ENCODE measurements around the gene BICC1.

BICC1 gene

DNA sequence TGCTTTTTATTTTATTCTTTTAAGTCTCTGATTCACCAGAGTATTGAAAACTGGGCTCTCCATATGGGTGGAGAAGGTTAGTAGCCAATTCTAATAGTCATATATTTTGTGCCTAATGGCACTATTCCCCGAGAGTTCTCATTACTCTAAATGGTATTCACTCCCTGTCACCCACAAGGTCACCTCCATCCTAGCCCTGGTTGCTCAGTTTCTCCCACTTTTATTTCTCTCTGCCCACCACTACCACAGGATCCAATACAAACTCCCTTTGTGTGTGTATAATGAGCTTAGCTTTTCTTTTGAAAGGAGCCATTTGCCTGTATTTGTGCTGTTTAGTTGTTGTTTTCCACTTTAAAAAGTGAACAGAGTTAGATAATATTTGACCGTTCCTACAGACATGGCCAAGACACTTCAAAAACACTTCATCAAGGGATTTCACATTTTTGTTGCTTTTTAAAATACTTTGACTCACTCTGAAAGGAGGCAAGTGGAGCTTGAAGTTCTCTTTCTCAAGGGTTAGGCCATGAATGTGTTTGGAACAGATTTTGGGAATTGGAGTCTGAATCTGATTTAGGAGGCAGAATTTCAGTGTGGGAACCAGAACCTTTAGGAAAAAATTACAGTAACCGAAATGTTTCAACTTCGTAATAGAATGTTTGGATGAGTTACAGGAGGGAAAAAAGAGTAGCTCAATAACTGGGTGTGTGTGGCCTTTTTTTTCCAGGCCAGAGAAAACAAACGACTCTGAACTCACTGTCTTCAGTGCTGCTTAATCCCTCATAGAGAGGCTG, 321.3 kb downstream of the BICC1 start:
- no peaks in the 10 kb centered on the region for H3K27me3 Mint-ChIP-seq

DNA sequence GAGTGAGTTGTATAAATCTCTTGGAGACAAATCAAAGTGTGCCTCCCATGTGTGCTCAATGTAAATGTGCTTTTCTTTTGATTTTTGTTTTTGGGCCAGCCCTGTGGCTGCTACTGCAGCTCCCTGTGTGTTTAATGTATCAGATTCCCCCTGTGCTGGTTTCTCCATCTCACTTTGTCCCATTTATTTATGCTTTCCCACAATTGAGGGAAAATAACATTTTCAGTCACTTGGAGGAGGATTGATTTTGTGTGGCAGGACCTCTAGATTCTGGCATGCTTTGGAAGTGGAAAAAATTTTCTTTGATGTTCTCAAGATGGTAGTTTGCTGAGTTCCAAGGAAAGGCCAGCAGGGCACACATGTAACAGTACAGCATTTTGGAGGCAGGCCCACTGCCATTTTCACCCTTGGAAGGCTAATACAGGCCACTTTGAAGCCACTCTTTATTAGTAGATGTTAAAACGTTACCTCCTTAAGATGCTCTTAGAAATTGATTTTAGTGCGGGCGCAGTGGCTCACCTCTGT, 323.6 kb downstream of the BICC1 start:
- Mint-ChIP-seq H3K27ac (no peak overlapping the region), H3K36me3 (ENCODE audit: low read depth) (no peaks in the 10 kb centered on the region), H3K4me1 (ENCODE audit: low read depth) (no peaks in the 10 kb centered on the region), H3K27me3 (no peaks in the 10 kb centered on the region), H3K4me3 (no peak overlapping the region), H3K9me3 (no peaks in the 10 kb centered on the region)

More for the DNA sequence above, 321.3 kb downstream of the BICC1 start:
- H3K4me3 Mint-ChIP-seq: no peak overlapping the region
- no peak overlapping the region for H3K27ac Mint-ChIP-seq
- no peaks in the 10 kb centered on the region for H3K4me1 Mint-ChIP-seq (ENCODE audit: low read depth)
- no peaks in the 10 kb centered on the region for H3K9me3 Mint-ChIP-seq
- H3K36me3 Mint-ChIP-seq (ENCODE audit: low read depth): no peaks in the 10 kb centered on the region

DNA sequence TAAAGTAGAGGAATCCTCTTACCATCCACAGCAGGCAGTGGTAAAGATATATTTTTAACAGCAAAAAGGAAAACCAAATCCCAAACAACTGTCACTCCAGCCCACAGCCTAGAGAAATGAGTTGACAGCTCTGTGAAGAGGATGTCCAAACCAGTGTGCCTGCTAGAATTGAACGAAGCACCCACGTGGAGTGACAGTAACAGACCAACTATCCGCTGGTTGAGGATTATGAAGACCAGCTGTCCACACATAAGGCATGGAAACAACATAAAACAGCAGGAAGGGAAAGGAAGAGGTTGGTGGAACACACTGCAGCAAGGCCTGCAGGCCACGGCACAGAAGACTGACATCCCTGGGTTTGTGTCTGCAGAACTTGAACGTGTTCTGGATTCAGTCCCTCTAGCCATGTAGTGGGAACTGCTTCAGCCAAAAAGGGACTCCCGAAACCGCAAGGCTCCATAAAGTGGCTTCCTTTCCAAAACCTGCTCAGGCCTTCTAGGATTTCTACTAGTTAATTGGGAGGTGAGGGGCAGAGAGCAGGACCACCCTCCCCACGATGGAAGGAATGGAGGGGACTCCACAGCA, 324.4 kb downstream of the BICC1 start:
- Mint-ChIP-seq H3K4me1 (ENCODE audit: low read depth) (no peaks in the 10 kb centered on the region), H3K9me3 (no peaks in the 10 kb centered on the region), H3K36me3 (ENCODE audit: low read depth) (no peaks in the 10 kb centered on the region), H3K27ac (no peak overlapping the region), H3K4me3 (no peak overlapping the region), H3K27me3 (no peaks in the 10 kb centered on the region)

DNA sequence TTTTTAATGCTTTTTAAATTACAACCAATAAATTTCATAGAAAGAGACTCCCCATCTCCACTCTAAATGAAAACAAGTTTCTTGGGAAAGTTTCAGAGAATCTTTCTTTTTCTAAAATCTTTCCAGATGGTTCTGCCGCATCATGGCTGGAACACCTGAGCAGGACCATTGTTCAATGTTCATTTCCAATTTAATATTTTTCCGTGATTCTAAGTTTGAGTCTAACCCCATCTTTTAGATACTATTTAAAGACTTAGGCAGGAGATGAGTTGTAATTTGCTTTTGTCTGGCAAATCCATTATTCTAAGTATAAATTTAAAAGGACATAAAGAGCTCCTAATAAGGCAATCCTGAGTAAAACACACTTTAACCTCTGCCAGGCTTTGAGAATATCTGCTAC, 325.2 kb downstream of the BICC1 start:
- Mint-ChIP-seq H3K4me3 (no peak overlapping the region), H3K27ac (no peak overlapping the region), H3K27me3 (no peaks in the 10 kb centered on the region), H3K36me3 (ENCODE audit: low read depth) (no peaks in the 10 kb centered on the region), H3K4me1 (ENCODE audit: low read depth) (no peaks in the 10 kb centered on the region), H3K9me3 (no peaks in the 10 kb centered on the region)

DNA sequence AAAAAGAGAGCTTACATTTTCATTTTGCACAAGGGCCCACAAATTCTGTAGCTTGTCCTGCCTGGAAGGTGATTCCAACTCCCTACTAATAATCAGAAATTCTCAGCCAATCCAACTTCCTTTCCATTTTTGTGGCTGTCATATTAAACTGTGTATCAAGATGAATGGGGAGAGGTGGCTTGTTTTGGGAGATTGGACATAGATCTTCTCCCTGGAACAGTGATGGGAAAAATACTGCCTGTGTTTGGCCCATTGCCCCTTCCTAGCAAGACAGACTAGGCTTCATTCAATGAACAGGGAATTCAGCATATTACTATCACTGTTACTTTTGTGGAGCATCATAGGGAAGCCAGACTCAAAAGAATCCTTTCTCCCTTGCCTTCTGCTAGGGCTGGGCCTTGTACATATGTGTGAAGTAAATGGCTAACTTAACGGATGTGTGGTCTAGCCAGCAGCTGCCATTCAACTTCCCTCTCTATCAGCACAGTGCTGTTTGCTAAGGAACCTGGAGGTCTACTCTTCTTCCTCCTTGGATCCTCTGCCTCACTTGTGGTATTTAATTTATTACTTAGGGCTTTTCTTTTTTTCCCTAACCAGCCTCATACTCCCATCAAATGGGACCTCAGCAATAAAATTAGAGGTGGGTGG, 326.0 kb downstream of the BICC1 start:
- Mint-ChIP-seq H3K9me3 (no peaks in the 10 kb centered on the region), H3K27me3 (no peaks in the 10 kb centered on the region), H3K27ac (no peak overlapping the region), H3K4me1 (ENCODE audit: low read depth) (no peaks in the 10 kb centered on the region), H3K36me3 (ENCODE audit: low read depth) (no peaks in the 10 kb centered on the region), H3K4me3 (no peak overlapping the region)

DNA sequence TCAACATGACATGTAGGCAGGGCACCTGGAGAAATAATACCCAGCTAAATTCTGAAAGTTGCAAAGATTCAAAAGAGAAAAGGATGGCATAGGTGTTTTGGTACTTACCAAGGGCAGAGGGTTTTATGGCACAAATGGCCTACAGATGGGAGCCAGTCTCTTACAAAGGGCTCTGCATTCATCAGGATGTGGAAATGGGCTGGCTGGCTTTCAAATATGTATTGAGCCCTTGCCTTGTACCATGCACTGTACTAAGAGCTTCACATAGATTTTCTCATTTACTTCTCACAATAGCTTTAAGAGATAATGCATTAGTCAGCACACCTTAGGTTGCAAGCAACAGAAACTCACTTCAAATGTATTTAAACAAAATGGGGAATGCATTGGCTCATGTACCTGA, 327.1 kb downstream of the BICC1 start:
- no peaks in the 10 kb centered on the region for H3K9me3 Mint-ChIP-seq
- H3K27me3 Mint-ChIP-seq: no peaks in the 10 kb centered on the region
- H3K4me1 Mint-ChIP-seq (ENCODE audit: low read depth): no peaks in the 10 kb centered on the region
- no peak overlapping the region for H3K4me3 Mint-ChIP-seq
- no peak overlapping the region for H3K27ac Mint-ChIP-seq
- no peaks in the 10 kb centered on the region for H3K36me3 Mint-ChIP-seq (ENCODE audit: low read depth)

DNA sequence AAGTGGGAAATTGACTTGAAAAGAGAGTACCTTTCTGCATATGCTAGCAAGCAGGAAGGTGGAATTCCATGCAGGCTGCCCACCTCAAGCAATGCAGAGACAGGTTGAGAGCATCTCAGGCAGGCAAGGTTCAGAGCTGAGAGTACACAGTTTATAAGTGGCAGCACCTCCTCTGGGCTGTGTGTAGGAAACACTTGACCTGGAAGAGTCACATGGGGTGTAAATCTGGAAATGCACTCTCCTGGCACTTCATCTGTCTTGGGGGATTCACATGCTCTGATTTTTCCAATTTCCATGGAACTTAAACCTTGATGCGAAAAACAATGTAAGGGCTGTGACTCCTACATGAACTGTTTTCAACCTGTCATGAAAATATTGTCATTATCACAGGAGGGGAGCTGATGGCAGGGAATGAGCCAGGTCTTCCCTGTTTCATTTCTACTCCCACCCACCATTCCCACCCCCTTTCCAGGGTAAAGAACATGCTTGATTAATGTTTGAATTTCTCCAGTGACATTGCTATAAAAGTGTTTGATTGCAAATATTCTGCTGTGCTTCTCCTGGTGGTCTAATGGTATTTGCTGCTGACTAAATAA, 328.3 kb downstream of the BICC1 start:
- Mint-ChIP-seq H3K4me1 (ENCODE audit: low read depth) (no peaks in the 10 kb centered on the region), H3K9me3 (no peaks in the 10 kb centered on the region), H3K27me3 (no peaks in the 10 kb centered on the region), H3K4me3 (no peak overlapping the region), H3K27ac (no peak overlapping the region), H3K36me3 (ENCODE audit: low read depth) (no peaks in the 10 kb centered on the region)

DNA sequence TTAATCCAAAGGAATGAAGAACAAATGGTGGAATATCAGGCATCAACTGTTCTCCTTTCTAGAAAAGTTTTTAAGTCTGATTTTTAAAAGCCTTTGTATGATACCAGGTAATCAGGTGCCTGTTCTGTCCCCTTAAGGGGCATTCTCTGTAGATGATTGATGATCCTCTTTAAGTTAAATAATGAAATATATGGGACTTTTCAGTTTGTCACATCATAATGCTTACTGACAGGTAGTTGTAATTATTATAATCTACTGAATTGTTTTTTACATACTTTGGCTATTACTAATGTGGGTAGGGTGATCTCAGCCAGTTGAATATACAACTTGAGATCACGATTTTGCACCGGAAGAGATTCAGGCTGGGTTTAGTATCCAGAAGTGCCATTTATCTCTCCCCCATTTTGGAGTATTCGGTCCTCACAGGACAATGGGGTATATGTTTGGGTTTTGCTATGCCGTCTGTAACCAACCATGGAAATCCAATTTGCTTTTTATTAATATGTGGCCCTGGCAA, 330.2 kb downstream of the BICC1 start:
- no peaks in the 10 kb centered on the region for H3K4me1 Mint-ChIP-seq (ENCODE audit: low read depth)
- H3K9me3 Mint-ChIP-seq: no peaks in the 10 kb centered on the region
- no peak overlapping the region for H3K27ac Mint-ChIP-seq
- no peaks in the 10 kb centered on the region for H3K27me3 Mint-ChIP-seq
- H3K4me3 Mint-ChIP-seq: no peak overlapping the region
- no peaks in the 10 kb centered on the region for H3K36me3 Mint-ChIP-seq (ENCODE audit: low read depth)

DNA sequence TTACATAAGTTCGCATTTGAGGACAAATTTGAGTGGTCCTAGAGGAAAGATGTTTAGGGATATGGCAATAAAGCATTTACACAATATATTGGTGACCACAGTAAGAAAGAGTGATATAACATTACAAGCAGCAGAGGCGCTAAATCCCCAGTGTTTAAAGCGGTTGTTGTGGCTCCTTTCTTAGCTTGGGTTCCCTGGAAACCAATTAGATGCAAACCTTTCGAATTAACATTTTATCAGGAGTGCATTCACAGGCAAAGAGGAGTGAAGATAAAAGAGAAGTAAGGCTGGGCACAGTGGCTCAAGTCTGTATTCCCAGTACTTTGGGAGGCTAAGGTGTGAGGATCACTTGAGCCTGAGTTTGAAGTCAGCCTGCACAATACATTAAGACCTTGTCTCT, 331.1 kb downstream of the BICC1 start:
- no peaks in the 10 kb centered on the region for H3K4me1 Mint-ChIP-seq (ENCODE audit: low read depth)
- H3K27me3 Mint-ChIP-seq: no peaks in the 10 kb centered on the region
- no peaks in the 10 kb centered on the region for H3K36me3 Mint-ChIP-seq (ENCODE audit: low read depth)
- no peak overlapping the region for H3K4me3 Mint-ChIP-seq
- H3K9me3 Mint-ChIP-seq: no peaks in the 10 kb centered on the region
- no peak overlapping the region for H3K27ac Mint-ChIP-seq

DNA sequence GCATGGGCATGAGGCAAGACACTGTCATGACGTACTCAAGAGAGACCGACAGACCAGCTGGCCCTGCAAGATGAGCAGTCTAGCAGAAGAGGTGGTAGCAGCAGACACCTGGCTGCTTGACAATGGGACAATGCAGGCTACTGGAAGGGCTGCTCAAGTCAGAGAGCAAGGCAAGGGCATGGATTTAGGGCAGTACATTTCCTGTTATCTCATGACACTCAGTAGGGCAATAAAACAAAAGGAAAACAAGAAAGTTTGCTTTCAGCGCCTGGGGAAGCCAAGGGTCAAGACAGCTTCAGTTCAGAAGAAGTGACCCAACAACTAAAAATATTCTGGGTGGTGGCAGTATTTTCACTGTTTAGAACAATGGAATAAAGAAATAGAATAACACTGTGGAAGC, 332.0 kb downstream of the BICC1 start:
- no peak overlapping the region for H3K4me3 Mint-ChIP-seq
- no peak overlapping the region for H3K27ac Mint-ChIP-seq
- no peaks in the 10 kb centered on the region for H3K4me1 Mint-ChIP-seq (ENCODE audit: low read depth)
- no peaks in the 10 kb centered on the region for H3K9me3 Mint-ChIP-seq
- H3K27me3 Mint-ChIP-seq: no peaks in the 10 kb centered on the region
- no peaks in the 10 kb centered on the region for H3K36me3 Mint-ChIP-seq (ENCODE audit: low read depth)

DNA sequence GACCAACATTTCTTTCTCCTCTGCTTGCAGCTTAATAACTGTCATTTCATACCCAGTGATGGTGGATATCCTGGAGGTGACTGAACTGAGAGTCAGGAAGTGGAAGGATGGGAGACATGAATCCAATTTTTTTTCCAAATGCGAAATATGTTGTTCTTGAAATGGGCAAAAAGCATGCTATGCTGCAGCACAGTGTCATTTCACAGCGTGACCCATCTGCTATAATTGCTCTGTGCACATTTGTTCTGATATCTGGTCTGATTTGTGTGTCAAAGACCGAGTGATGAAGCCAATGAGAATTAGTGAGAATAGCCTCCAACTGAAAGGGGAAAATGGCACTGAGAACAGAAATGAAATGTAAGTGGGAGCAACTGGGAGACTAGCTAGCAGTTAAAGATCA, 334.2 kb downstream of the BICC1 start:
- Mint-ChIP-seq H3K4me3 (no peak overlapping the region), H3K4me1 (ENCODE audit: low read depth) (no peaks in the 10 kb centered on the region), H3K36me3 (ENCODE audit: low read depth) (no peaks in the 10 kb centered on the region), H3K27ac (no peak overlapping the region), H3K27me3 (no peaks in the 10 kb centered on the region), H3K9me3 (no peaks in the 10 kb centered on the region)

DNA sequence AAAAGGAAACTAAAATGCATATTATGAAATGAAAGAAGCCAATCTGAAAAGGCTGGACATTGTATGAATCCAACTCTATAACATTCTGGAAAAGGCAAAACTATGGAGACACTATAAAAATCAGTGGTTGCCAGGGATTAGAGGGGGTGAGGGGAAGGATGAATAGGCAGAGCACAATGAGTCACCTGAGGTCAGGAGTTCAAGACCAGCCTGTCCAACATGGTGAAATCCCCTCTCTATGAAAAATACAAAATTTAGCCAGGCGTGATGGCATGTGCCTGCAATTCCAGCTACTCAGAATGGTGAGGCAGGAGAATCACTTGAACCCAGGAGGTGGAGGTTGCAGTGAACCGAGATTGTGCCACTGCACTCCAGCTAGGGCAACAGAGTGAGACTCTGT, 338.9 kb downstream of the BICC1 start:
- no peak overlapping the region for H3K4me3 Mint-ChIP-seq
- no peaks in the 10 kb centered on the region for H3K27me3 Mint-ChIP-seq
- no peaks in the 10 kb centered on the region for H3K4me1 Mint-ChIP-seq (ENCODE audit: low read depth)
- no peaks in the 10 kb centered on the region for H3K36me3 Mint-ChIP-seq (ENCODE audit: low read depth)
- H3K27ac Mint-ChIP-seq: no peak overlapping the region
- H3K9me3 Mint-ChIP-seq: no peaks in the 10 kb centered on the region

DNA sequence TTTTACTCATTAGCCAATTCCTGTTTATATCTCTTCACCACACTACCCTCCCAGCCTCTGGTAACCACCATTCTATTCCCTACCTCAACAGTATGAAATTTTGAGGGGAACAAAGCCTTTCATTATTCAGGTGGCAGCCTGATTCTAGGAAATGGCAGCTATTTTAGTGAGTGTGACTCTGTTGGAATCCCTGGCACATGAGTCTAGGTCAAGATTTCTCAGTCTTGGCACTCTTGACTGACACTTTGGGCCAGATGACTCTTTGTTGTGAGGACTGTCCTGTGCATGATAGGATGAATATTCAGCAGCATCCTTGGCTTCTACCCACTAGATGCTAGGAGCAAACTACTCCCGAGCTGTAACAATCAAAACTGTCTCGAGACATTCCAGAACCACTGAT, 341.0 kb downstream of the BICC1 start:
- no peak overlapping the region for H3K27ac Mint-ChIP-seq

DNA sequence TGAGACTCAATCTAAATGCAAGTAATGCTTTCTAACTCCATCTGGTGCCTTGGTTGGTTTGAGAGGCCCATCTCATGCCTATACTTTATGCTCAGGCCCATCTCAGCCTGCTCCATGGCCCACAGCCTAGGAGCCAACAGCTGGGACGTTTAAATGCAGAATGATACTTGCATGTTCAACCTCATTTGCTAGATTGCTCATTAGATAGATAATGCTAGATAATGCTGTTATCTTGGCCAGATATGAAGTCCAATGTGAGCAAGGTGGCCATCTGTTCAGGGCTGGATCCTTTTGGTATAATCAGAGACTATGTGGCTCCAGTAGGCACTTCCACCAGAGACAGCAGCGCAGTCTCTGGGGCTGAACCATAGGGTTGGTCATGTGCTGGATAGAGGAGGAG, 342.1 kb downstream of the BICC1 start:
- peaks cover 10% of the 10 kb centered on the region for H3K9me3 Mint-ChIP-seq
- H3K4me1 Mint-ChIP-seq (ENCODE audit: low read depth): no peaks in the 10 kb centered on the region
- H3K27me3 Mint-ChIP-seq: no peaks in the 10 kb centered on the region
- no peak overlapping the region for H3K4me3 Mint-ChIP-seq
- no peak overlapping the region for H3K27ac Mint-ChIP-seq
- no peaks in the 10 kb centered on the region for H3K36me3 Mint-ChIP-seq (ENCODE audit: low read depth)

More for the DNA sequence above, 341.0 kb downstream of the BICC1 start:
- Mint-ChIP-seq H3K36me3 (ENCODE audit: low read depth) (no peaks in the 10 kb centered on the region), H3K4me3 (no peak overlapping the region), H3K4me1 (ENCODE audit: low read depth) (no peaks in the 10 kb centered on the region), H3K9me3 (peaks cover 9% of the 10 kb centered on the region), H3K27me3 (no peaks in the 10 kb centered on the region)
